GM12878 (cell line): ENCODE results near the gene USO1. TPM values are rescaled to one million over a fixed set of nuclear protein-coding genes. Genes with fewer than 3 reads are reported as not detected.

ENCODE experiments used
- ATAC-seq: fragments of 200-7000 bp; cut with Tn5 transposase; 3 replicates; pipeline ENCODE4 v1.9.1; 2020; ENCODE audit warnings: mild to moderate bottlenecking, moderate library complexity
- BruUV-seq: library from RNA; stranded (reverse); fragments of 400-500 nt; replicated peaks from 2 replicates; lab custom pipeline; 2021; lab: Mats Ljungman, UMichigan
- CTCF ChIA-PET: fragments of 300-600 bp; sonication (Branson Sonifier 250); formaldehyde crosslinking; extraction: SDS; loops from one replicate; lab custom pipeline; 2021; ENCODE audit warnings: inconsistent platforms; lab: Yijun Ruan, JAX
- POLR2A ChIA-PET: fragments of 350-600 bp; formaldehyde crosslinking; extraction: SDS; loops from one replicate; lab custom pipeline; 2021; ENCODE audit warnings: inconsistent platforms; lab: Charles Lee
- RAD21 ChIA-PET: fragments of 300-600 bp; sonication (Branson Sonifier 250); formaldehyde crosslinking; loops from one replicate; lab custom pipeline; 2023; ENCODE audit warnings: antibody characterized with exemption; ENCODE audit not compliant: unreplicated experiment; lab: Charles Lee
- SMC1A ChIA-PET: fragments of 300-600 bp; sonication (Branson Sonifier 250); formaldehyde crosslinking; loops from one replicate; lab custom pipeline; 2023; ENCODE audit not compliant: unreplicated experiment, uncharacterized antibody; lab: Charles Lee
- DNase-seq: peaks from one replicate; pipeline ENCODE4 v3.0.0-alpha.2; 2011; ENCODE audit warnings: low read depth, low spot score
- FAIRE-seq: peaks from 3 replicates; lab custom pipeline; 2011; peaks lifted over from hg19 to GRCh38; lab: Jason Lieb, UNC
- H2AFZ ChIP-seq: 2 replicates; pipeline ENCODE4 v1.6.0; 2011; ENCODE audit warnings: low read depth, low read length, control low read depth; ENCODE audit not compliant: control insufficient read depth
- H3K27ac ChIP-seq: 2 replicates; pipeline ENCODE4 v1.5.1; 2011; ENCODE audit warnings: control low read depth; ENCODE audit not compliant: control insufficient read depth, insufficient read depth
- H3K27me3 ChIP-seq, 2 experiments: replicated peaks in 1 of 2; 2 replicates each; pipeline versions ENCODE4 v1.6.0 to v1.6.1; 2011; ENCODE audit warnings: low read length in 1 of 2; ENCODE audit not compliant: control insufficient read depth in 2 of 2, insufficient read depth in 2 of 2
- H3K36me3 ChIP-seq, 2 experiments: 2 replicates each; pipeline ENCODE4 v1.5.1; 2011; ENCODE audit warnings: low read length in 1 of 2; ENCODE audit not compliant: control insufficient read depth in 2 of 2, insufficient read depth in 2 of 2
- H3K4me1 ChIP-seq: 2 replicates; pipeline ENCODE4 v1.6.1; 2011; ENCODE audit warnings: mild to moderate bottlenecking, low read length, moderate library complexity, mixed read lengths; ENCODE audit not compliant: control insufficient read depth, insufficient read depth
- H3K4me2 ChIP-seq: 2 replicates; pipeline ENCODE4 v1.6.0; 2011; ENCODE audit warnings: control low read depth; ENCODE audit not compliant: control insufficient read depth, insufficient read depth
- H3K4me3 ChIP-seq: fragments of 200-600 bp; sonication (generic); 2 replicates; pipeline ENCODE4 v1.5.1; 2016
- H3K79me2 ChIP-seq: 2 replicates; pipeline ENCODE4 v1.6.0; 2011; ENCODE audit warnings: low read length; ENCODE audit not compliant: control insufficient read depth, insufficient read depth
- H3K9ac ChIP-seq: 2 replicates; pipeline ENCODE4 v1.8.0; 2011; ENCODE audit warnings: low read length, control low read depth, mixed read lengths; ENCODE audit not compliant: control insufficient read depth, insufficient read depth
- H3K9me3 ChIP-seq: replicated peaks from 3 replicates; pipeline ENCODE4 v1.5.1; 2011; ENCODE audit warnings: mild to moderate bottlenecking, low read length; ENCODE audit not compliant: control insufficient read depth, insufficient read depth
- H4K20me1 ChIP-seq: 2 replicates; pipeline ENCODE4 v1.6.0; 2011; ENCODE audit not compliant: control insufficient read depth, insufficient read depth
- FOS ChIP-seq: IDR thresholded peaks from 3 replicates; pipeline ENCODE4 v1.6.1; 2011; ENCODE audit warnings: borderline replicate concordance; ENCODE audit not compliant: insufficient read length; ENCODE audit errors: extremely low read depth
- GABPA ChIP-seq: IDR thresholded peaks from 2 replicates; pipeline ENCODE4 v1.6.1; 2014; ENCODE audit warnings: antibody characterized with exemption, low read depth, mild to moderate bottlenecking, inconsistent platforms
- IKZF1 ChIP-seq: fragments of 450-650 bp; conservative IDR thresholded peaks from 2 replicates; pipeline ENCODE4 v1.6.1; 2017; ENCODE audit warnings: antibody characterized with exemption, mild to moderate bottlenecking
- RELA ChIP-seq: fragments of 450-650 bp; IDR thresholded peaks from 2 replicates; pipeline ENCODE4 v1.8.0; 2014; ENCODE audit warnings: borderline replicate concordance; ENCODE audit not compliant: partially characterized antibody
- RUNX3 ChIP-seq: IDR thresholded peaks from 2 replicates; pipeline ENCODE4 v1.6.1; 2012; ENCODE audit warnings: low read length, inconsistent platforms
- SUPT20H ChIP-seq: IDR thresholded peaks from 2 replicates; pipeline ENCODE4 v1.6.1; 2011; ENCODE audit warnings: low read depth, mild to moderate bottlenecking, low read length, moderate library complexity, borderline replicate concordance; ENCODE audit not compliant: control insufficient read depth
- SUZ12 ChIP-seq: fragments of 200-600 bp; sonication (generic); IDR thresholded peaks from one replicate; pipeline ENCODE4 v1.6.1; 2018; ENCODE audit warnings: antibody characterized with exemption, mild to moderate bottlenecking; ENCODE audit not compliant: unreplicated experiment
- TCF12 ChIP-seq: IDR thresholded peaks from 2 replicates; pipeline ENCODE4 v1.6.1; 2011; ENCODE audit warnings: low read depth, mild to moderate bottlenecking, low read length
- ZNF207 ChIP-seq: fragments of 450-650 bp; IDR thresholded peaks from 2 replicates; pipeline ENCODE4 v1.6.1; 2014; ENCODE audit warnings: antibody characterized with exemption, mild to moderate bottlenecking, borderline replicate concordance
- ZNF217 ChIP-seq: fragments of 450-650 bp; IDR thresholded peaks from 2 replicates; pipeline ENCODE4 v1.6.1; 2017; ENCODE audit warnings: antibody characterized with exemption, mild to moderate bottlenecking
- WGBS: methylation state at CpG from one replicate; pipeline ENCODE4 v1.1.6; 2016; ENCODE audit warnings: low lambda C conversion rate; ENCODE audit not compliant: insufficient replicate concordance, insufficient coverage; ENCODE audit errors: missing lambda C conversion rate; 5-methylcytosine and 5-hydroxymethylcytosine counted together
- in situ Hi-C: fragments of 300-500 bp; cut with MboI; formaldehyde crosslinking; loops from 9 replicates; pipeline ENCODE4 v1.14.3; 2018; ENCODE audit warnings: mixed read lengths
- intact Hi-C: fragments of 100-400 bp; cut with micrococcal nuclease; formaldehyde crosslinking; loops from one replicate; pipeline ENCODE4 v1.14.2; 2022; ENCODE audit not compliant: unreplicated experiment
- polyA plus RNA-seq, 11 experiments: library from polyadenylated mRNA; depleted of rRNA in 4 of 11; unstranded in 6 of 11; stranded (reverse) in 5 of 11; fragments of >200 nt; fragmentation: Nextera tagmentation in 4 of 11; fragmentation: Illumina TruSeq in 1 of 11; extraction: Ambion mirVana in 4 of 11; extraction: Trizol in 1 of 11; gene quantifications; 1 replicate in 1 of 11; 2 replicates in 10 of 11; pipeline versions ENCODE4 v1.2.1 to v1.2.3, GENCODE V29; 2011 to 2016; ENCODE audit warnings: inconsistent platforms in 2 of 11, missing spikeins in 2 of 11, low read depth in 1 of 11
- total RNA-seq, 4 experiments: library from RNA; depleted of rRNA in 3 of 4; stranded (reverse); fragments of >200 nt in 3 of 4; fragmentation: Illumina TruSeq in 1 of 4; extraction: Trizol in 1 of 4; gene quantifications; 2 replicates each; pipeline versions ENCODE4 v1.2.1 to v1.2.3, GENCODE V29; 2013 to 2021

USO1 gene
- total and polyA plus RNA-seq, 10 of the 15 experiments (the other 5 are each of a cell fraction or from before 2014, with no cell fraction given): 19.4 to 79.7 (median 59.6) TPM

GRCh38 chr4:75786938-75787337 is 62.6 kb downstream of the USO1 start:
- Histone ChIP-seq H3K4me3 (no peak overlapping the region), H4K20me1 (no peaks in the 10 kb centered on the region), H2AFZ (no peak overlapping the region), H3K9me3 (no peaks in the 10 kb centered on the region)
- POLR2A ChIA-PET: no interaction called here
- no peak for TF ChIP-seq RELA
- TF ChIP-seq SUPT20H: no peak
- TF ChIP-seq GABPA: no peak
- TF ChIP-seq, all 136 proteins: peak for 0
- Histone ChIP-seq H3K4me2 (no peak overlapping the region), H3K79me2 (no peaks in the 10 kb centered on the region), H3K27ac (no peak overlapping the region), H3K4me1 (no peaks in the 10 kb centered on the region), H3K9ac (no peak overlapping the region), H3K36me3 (peaks cover 0 to 25% of the 10 kb centered on the region in 2 experiments; a peak in 3 of 4 replicates), H3K27me3 (no peaks in the 10 kb centered on the region)
- in situ Hi-C loops: no loop called here
- ChIA-PET RAD21 (no interaction called here), CTCF (interaction anchor here (1.4 kb wide), 1 partner anchor 10 kb away, joined by 5 read pairs; no protein-coding TSS in a partner anchor), SMC1A (interaction anchor here (1.2 kb wide), 1 partner anchor 63 kb away, joined by 3 read pairs; the partner anchor contains the start of gene USO1)
- WGBS: 50% methylated on average over 1 of the region's 1 CpG
- DNase-seq (no peak), FAIRE-seq (no peak), ATAC-seq (no peak)
- intact Hi-C loops: no loop called here
- BruUV-seq: no TSS peak

DNA sequence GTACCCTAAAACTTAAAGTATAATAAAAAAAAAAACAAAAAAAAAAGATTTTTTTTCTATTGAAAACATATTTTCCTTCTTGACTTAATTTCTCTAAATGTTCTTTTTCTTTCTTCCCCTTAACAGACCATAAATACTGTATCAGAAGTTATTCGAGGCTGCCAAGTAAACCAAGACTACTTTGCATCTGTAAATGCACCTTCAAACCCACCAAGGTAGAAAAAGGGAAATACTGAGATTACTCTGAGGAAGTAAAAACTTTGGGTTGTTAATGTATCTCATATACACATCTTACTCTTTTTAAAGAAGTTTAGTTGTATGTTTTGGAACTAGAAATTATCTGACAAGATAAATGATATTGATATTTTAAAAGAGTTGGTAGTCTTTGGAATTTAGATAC is 65.6 kb downstream of the USO1 start:
- H3K9me3 ChIP-seq: no peaks in the 10 kb centered on the region
- H4K20me1 ChIP-seq: no peaks in the 10 kb centered on the region
- SMC1A ChIA-PET: no interaction called here
- 6% methylated on average over 1 of the region's 1 CpG for WGBS
- RAD21 ChIA-PET: no interaction called here
- intact Hi-C loops: no loop called here
- BruUV-seq: no TSS peak
- no peaks in the 10 kb centered on the region for H3K4me1 ChIP-seq
- POLR2A ChIA-PET: no interaction called here
- H3K27me3 ChIP-seq: no peaks in the 10 kb centered on the region
- CTCF ChIA-PET: no interaction called here
- H3K79me2 ChIP-seq: no peaks in the 10 kb centered on the region
- H3K4me3 ChIP-seq: no peak overlapping the region
- no peak for FAIRE-seq
- TF ChIP-seq SUZ12 (no peak), FOS (no peak), IKZF1 (no peak), RUNX3 (no peak), ZNF217 (no peak), TCF12 (no peak), ZNF207 (no peak)
- ATAC-seq: no peak
- no peak overlapping the region for H3K9ac ChIP-seq
- no peak overlapping the region for H2AFZ ChIP-seq
- H3K4me2 ChIP-seq: no peak overlapping the region
- in situ Hi-C loops: no loop called here
- H3K36me3 ChIP-seq: peaks cover 0 to 27% of the 10 kb centered on the region in 2 experiments; a peak in 3 of 4 replicates
- H3K27ac ChIP-seq: no peak overlapping the region
- no peak for DNase-seq
